GM18867 (cell line): ENCODE measurements around the gene SCD5.

Experiments
- ATAC-seq: cut with Tn5 transposase; IDR thresholded peaks from one replicate; pipeline ENCODE4 v1.9.1; 2021; ENCODE audit warnings: mild to moderate bottlenecking, moderate library complexity; ENCODE audit not compliant: unreplicated experiment

SCD5 gene

DNA sequence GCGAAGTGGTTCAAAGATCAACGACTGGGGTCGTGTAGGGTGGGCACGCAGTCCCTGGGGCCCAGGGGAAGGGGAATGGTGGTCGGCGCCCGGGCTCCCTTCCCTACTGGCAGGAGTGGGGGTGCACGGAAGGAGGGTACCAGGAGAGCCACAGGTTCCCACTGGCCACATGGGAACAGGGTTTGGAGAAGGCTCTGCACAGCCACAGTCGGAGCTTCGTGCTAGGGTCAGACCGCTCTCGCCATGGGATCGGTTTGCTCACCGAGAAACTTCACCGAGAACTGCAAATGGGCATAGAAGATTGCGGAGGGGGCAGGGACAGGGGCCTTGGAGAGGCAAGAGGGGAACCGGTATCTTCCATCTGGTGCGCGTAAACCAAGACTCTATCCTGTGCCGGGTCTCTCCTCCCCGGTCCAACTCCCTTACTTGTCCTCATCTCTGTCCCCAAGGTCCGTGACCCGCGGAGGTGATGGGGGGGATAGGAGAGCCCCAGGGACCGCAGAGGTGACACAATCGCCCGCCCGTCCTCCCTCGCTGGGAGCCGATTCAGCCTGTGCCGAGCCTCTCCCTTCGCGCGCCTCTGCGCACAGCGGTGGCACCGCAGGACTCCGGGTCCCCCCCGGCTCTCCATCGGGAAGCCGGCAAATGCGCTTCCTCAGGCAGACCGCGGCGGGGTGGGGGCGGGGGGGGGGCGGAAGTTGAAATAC is 1.0 kb downstream of the SCD5 start:
- ATAC-seq = no peak

DNA sequence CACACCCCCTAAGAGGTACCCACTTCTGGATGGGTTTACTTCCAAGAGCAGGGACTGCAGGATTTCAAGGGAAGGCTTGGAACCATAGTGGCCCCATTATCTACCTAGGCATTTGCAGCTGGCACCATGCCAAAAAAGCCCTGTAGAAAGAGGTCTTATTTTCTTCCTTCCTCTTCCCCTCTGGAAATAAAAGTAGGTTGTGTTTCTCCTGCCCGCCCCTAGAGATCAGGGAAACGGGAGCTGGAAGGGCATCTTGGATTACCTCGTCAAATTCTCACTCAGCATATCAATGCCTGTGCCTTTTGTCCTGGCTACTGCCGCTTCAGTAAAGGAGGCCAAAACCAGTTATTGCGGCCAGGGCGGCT is 1.6 kb downstream of the SCD5 start:
- ATAC-seq = no peak

DNA sequence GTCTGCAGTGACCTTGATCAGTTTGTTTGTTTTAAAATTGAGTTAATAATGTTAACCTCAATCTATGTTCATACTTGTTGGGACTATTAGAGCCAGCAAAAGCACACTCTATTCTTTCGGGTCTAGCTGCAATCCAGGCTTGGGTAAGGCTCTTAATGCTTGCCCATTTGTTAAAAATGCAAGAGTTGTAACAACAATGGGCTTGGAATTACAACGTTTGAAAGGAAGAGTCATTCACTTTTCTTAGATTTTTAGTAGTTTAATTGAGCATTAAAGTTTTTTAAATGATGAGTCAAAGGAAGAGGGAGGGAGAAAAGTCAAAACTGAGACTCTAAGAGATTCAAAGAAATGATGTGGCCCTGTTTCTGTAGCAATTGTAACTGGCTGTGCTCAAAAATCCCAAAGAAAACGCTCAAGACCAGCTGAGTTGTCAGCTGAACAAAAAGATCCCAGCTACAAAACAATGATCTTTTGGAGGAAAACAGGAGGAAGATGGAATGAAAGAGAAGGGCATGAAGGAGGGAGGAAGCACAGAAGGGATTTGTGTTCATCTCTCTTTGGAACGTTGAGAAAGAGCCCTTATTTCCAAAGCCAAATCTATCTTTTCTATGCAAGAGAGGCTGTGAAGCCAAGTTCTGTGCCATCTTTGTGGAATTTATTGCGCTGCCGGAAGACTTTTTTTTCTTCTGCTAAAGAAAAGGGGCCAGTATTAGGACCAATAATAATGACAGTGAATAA is 5.5 kb downstream of the SCD5 start:
- ATAC-seq = no peak

DNA sequence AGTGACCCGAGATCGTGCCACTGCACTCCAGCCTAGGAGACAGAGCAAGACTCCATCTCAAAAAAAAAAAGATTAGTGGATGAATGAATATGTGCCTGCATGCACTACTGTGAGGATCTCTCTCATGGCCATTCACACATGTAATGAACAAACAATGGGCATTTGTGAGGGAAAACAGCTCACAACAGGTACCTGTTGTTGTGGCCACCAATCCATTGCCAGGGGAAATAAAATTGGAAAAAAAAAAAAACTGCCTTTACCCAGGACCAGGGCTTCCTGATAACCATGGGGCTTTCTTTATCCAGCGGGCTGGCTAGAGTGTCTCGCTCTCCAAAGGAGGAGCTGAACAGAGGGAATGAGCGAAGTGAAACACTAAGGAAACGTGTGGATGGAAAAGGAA is 7.4 kb downstream of the SCD5 start:
- ATAC-seq = no peak

DNA sequence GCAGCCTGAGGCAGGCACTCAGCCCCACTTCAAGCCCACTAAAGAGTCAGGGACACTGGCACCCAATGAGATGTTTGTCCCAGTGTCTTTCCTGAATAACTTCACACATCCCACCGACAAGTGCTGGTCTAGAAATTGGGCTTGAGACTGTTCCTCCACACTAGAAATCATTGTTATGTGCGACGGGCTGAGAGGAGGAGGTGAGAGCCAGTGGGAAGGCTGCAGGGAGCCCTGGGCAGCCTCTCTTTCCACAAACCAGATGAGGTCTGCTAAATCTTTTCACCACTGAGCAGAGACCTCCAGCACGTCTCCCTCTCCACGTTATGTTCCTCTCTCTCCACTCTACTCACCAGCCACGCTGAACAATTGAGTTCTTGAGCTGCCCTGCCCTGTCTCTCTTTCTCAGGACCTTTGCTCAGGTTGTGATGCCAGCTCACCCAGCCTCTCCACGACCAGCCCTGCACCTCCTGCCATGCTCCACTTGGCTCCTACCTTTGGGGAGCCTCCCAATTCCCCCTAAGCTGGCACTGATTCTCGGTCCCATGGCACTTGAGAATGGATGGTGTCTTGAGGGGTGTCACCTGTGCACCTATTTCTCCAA is 8.4 kb downstream of the SCD5 start:
- ATAC-seq = no peak

DNA sequence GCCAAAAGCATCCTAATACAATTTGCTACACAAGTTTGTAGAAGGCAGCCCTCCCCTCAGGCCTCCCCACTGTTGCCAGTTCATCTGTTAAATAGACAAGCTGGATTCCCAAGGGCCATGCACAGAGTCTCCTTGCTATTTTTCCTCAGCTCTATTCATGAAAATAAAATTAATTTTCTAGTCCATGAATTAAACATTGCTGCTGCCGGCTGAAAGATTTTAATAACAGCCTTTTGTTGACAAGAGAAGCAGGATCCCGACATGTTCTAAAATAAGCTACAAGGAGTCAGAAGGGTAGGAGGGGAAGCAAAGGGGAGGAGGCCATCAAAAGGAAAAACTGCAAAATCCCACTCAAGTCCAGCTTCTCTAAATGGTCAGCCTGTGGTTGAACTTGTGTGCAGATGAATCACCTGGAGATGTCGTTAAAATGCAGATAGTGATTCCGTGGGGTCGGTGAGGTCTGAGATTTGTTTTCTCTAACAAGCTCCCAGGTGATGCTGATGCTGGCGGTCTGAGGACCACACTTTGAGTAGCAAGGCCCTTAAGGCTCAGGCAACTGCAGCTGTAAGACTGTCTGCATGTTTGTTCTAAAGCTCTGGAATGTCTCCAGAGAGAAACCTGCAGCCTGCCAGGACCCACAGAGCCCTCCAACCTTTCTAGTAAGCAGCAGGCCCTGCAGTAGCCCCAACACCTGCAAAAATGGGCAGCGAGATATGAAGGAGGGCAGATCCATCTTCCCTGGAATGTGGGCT is 9.4 kb downstream of the SCD5 start:
- no peak for ATAC-seq

DNA sequence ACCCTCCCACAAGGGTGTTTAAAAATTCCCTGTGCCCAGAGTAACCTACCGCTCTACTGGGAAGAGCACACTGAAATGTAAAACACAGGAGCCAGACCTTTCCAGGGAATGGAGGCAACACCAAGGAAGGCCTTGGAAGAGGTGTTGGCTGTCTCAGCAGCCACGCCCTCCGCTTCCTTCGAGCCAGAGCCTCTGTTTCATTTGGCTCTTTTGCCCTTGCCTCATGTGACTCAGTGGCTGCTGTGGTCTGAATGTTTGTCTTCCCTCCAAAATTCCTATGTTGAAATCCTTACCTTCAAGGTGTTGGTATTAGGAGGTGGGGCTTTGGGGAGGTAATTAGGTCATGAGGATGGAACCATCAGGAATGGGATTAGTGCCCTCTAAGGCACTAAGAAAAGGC is 11.3 kb downstream of the SCD5 start:
- no peak for ATAC-seq

DNA sequence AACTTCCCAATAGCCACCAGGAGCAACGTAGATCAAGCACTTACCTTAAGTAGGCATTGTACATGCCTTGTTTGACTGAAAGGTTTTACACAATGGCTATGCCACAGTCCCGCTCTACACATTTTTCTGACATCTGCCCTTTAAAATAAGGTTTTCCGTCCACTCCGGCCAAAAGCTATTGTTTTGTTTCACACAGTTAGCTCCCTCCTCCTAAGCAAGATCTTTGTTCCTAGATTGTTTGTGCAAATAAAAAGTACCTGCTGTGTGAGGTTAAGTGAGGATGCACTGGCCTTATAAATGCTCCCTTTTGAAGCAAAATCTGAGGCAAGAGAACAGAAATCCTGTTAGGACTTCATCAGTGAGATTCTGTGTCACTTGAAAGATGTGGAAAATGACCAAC is 11.8 kb downstream of the SCD5 start:
- ATAC-seq = no peak

DNA sequence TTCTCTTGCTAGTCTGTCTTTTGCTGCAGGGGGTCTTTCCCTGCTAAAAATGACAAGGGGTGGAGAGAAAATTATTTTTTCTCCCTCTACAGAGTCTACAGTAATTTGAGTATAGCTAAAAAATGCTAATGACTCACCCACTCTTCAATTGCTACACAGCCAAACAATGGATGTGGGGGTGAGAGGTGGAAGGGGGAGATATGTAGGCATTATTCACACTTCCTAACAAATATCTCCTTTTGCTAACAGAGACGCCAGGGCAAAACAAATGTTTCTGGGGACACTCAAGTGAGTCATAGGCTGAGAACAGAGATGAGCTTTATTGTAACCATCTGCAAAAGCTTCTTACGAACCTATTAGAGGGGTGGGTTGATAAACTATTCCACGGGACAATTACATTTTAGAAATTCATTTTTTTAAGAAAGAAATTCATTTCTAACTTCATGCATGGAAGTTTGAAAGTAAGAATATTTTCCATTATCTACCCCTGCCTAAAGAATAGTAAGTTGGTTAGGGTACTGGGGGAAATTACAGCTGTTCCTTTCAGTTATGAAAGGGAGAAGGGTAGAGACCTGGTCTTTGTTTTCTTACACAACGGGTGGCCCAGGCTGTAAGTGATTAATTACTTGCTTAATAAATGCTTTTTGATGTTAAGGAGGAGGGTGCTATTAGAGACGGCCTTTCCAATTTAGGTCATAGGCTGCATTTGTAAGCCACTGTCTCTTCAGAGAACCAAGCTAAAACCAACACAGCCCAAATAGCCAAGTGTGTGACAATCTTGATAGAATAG is 12.8 kb downstream of the SCD5 start:
- ATAC-seq = no peak

DNA sequence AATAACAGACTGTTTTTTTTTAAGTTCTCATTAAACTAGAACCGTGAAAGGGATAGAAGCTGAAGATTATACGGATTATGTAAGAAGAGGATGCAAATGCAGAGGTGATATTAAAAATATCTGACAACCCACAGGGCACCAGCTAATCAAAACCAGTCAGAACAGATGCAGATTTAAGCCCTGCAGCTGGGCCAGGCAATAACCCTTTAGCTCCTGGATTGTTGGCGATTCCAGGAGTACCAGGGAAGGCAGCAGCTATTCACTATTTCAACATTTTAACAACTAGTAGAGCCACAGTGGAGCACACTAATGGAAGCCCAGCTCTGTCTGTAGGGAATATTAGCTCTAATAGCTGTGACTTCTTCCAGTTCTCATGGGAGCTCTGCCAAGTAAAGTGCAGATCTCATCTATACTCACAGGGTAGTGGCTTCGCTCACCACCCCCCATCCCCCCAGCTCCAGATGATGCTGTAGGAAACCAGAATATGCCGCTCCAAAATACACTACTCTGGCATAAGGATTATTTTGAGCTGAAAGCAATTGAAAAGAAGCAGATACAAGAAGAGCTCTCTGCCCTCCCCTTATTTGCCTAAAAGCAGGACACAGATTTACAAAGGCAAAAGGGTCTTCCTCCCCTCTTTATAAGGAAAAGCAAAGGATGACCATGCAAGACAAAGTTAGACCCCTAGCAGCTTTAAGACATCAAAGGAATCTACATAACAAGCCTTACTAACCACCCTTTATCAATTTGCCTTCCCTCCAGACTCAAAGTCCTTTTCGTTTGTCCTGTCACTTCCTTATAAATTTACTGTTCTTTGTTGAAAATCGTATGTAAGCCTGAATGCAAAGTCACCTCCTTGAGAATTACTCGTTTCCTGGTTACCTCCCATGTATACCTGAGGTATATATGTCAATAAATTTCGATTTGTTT is 13.7 kb downstream of the SCD5 start:
- no peak for ATAC-seq

DNA sequence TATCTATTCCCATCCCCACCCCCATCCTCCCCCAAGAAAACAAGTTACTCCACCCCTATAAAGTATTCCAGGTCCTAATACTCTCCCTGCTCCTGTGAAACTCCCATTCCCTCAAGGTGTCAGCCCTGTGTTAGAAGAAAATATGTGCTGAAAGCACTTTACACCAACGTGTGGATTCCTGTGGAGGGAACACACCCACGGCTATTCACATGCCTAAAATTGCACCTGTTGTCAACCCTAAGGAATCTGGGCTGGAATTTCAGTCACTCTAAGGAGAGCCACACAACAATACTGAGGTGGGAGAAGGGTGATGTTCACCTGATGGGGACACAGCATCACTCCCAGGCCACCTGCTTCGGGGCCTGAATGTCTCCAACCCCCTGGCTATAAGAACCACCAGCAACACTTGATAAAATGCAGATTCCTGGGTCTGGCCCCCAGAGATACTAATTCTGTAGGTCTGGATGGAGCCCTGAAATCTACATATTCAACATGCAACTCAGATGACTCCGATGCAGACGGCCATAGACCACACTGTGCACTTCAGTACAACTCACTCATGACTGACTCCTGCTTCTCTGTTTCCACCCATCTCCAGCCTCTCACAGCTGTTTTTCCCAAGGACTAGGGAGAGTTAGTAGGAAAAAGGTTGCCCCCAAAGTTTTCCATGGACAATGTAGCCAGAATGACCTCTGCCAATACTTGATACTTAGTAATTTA is 15.8 kb downstream of the SCD5 start:
- ATAC-seq = no peak

DNA sequence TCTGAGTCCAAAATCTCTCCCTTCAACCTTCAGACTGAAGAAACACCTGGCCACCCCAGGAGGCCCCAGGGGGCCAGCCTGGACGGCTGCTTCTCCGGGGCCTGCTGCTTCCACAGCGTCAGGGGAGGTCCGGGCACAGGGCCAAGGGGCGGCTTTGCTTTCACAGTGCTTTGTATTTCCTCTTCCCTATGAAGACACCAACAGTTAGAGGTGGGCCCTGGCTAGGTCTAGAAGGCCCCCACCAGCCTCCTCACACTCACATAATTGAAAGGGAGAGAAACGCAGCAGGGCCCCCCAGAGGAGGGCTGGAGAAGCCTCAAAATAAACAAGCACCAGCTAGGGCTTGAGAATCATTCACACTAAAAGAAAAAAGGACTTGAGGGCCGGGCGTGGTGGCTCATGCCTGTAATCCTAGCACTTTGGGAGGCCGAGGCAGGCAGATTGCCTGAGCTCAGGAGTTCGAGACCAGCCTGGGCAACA is 17.8 kb downstream of the SCD5 start:
- ATAC-seq = no peak

DNA sequence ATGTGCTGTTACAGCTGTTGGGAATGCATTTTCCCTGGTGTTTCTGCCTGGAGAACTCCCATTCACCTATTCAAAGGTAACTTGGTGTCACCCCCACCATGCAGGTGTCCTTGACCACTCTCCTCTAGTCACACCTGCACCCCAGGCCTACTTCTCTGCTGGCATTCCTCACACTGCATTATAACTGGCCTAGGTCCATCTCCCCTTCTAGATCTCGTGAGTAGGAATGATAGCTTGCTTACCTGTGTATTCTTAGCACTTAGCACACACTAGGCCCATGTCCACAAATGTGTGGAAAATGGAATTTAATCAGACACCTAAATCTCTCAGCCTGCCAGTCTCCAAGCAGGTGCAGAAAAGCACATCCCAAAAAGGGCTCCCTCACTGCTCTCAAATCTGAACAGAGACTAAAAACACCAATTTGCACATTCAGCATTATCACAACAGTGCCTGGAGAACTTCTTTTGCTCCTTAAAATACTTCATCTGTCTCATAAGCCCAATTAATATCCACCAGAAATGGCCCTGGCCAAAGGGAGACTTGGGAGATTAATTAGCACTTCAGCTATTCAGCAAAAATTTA is 18.3 kb downstream of the SCD5 start:
- no peak for ATAC-seq

DNA sequence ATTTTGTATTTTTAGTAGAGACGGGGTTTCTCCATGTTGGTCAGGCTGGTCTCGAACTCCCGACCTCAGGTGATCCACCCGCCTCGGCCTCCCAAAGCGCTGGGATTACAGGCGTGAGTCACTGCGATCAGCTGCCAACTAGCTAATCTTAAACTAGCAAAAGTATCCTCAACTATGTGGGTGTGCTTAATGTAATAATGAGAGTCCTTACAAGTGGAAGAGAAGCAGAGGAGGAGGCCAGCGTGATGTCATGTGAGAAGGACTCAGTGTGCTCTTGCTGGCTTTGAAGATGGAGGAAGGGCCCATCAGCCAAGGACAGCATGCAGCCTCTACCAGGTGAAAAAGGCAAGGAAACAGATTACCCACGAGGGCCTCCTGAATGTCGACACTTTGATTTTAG is 19.6 kb downstream of the SCD5 start:
- no peak for ATAC-seq

DNA sequence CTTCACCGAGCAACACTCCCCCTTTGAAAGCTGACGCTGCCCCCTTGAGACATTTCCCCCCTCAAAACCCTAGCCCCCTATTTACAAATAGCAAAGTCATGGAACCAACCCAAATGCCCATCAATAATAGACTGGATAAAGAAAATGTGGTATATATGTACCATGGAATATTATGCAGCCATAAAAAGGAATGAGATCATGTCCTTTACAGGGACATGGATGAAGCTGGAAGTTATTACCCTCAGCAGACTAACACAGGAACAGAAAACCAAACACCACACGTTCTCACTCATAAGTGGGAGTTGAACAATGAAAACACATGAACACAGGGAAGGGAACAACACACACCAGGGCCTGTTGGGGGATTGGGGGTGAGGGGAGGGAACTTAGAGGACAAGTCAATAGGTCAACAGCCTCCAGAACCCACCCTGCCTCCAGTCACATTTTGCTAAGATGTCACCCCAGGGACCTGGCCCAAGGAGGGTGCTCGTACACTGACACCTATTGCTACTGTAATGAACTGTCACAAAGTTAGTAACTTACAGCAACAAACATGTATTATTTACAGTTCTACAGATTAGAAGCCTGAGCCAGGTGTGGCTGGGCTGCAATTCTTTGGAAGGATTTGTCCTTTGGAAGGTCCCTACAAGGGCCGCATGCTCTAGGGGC is 20.6 kb downstream of the SCD5 start:
- no peak for ATAC-seq

DNA sequence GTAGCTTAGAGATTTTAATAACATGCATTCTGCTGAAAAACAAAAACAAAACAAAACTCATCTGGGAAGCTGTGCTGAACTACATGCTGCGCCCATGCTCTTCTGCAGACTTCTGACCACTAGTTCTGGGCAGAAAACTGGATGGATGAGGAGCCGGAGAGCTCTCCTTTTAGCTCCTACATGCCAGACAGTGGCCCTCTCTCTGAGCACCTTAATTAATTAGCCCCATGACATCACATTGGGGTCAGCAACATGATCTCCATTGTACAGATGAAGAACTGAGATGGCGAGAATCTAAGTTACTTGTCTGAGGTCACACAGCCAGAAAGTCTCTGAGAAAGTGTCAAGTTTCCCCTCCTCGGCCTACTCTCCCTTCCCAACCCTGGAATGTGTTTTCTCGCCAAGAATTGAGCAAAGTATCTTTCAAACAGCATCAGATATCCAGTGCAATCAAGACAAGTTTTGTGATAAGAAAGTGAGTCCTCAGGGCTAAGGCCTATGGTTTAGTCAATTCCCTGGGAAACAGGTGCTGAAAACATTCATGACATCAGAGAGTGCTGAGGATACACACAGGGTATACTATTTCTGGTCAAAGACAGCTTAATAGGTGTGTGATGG is 21.6 kb downstream of the SCD5 start:
- ATAC-seq = no peak

DNA sequence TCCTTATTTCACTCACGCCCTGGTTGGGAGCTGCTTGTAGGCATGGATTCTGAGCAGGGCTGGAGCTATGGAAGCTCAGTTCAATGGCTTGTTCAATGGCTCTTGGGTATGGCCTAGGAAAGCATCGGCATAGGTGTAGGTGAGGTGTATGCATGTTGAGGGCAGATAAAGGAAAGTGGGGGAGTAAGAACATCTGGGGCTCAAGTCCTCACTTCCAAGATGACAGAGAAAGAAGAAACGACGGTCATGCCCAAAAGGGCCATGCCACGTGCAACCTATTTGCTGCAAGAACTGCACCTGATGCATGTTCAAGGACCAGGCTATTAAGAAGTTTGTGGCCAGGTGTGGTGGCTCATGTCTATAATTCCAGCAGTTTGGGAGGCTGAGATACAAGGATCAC is 23.4 kb downstream of the SCD5 start:
- ATAC-seq = no peak

DNA sequence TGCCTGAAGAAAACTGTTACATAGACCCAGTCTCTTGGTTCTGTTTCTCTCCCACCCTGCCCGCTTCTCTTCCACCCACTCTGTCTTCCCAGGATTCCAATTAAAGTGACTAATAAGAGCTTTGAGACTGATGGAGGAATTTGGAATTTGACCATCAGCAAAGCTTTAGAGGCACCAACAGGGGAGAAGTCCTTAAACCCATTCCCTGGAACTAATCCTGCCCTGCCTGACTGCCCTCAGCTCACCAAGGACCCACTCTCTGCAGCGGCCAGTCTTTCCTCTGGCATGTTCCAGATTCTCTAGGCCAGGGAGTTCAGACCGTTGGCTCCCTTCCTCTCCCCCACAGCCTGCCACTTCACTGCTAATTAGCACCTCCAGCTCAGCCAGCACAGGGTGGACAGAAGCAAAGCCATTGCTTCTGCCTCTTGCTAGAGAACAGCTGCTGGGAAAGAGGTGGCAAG is 23.9 kb downstream of the SCD5 start:
- ATAC-seq = no peak
